ENCODE data around the gene COA1. TPM values are rescaled to one million over a fixed set of nuclear protein-coding genes. Genes with fewer than 3 reads are reported as not detected.

COA1 gene
- total RNA-seq, 2 donors from 2014 or later, result 53.6 to 56.0 TPM

GRCh38 chr7:43749383-43749940, 20.1 kb upstream of the COA1 start:
- no peak overlapping the region for H3K27ac ChIP-seq
- H3K27me3 ChIP-seq, result no peaks in the 10 kb centered on the region
- H3K9me3 ChIP-seq, result no peaks in the 10 kb centered on the region
- H3K36me3 ChIP-seq, result no peaks in the 10 kb centered on the region
- no peak for DNase-seq (ENCODE audit: low spot score)
- TF ChIP-seq, protein P1, sequence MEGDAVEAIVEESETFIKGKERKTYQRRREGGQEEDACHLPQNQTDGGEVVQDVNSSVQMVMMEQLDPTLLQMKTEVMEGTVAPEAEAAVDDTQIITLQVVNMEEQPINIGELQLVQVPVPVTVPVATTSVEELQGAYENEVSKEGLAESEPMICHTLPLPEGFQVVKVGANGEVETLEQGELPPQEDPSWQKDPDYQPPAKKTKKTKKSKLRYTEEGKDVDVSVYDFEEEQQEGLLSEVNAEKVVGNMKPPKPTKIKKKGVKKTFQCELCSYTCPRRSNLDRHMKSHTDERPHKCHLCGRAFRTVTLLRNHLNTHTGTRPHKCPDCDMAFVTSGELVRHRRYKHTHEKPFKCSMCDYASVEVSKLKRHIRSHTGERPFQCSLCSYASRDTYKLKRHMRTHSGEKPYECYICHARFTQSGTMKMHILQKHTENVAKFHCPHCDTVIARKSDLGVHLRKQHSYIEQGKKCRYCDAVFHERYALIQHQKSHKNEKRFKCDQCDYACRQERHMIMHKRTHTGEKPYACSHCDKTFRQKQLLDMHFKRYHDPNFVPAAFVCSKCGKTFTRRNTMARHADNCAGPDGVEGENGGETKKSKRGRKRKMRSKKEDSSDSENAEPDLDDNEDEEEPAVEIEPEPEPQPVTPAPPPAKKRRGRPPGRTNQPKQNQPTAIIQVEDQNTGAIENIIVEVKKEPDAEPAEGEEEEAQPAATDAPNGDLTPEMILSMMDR (IDR thresholded peaks at IDR 0.05), result no peak
- H3K4me1 ChIP-seq, result no peaks in the 10 kb centered on the region
- no peak overlapping the region for H3K4me3 ChIP-seq

- H3K36me3 ChIP-seq, result no peaks in the 10 kb centered on the region
- DNase-seq (ENCODE audit: low spot score), result no peak
- H3K27ac ChIP-seq, result no peak overlapping the region
- H3K27me3 ChIP-seq, result no peaks in the 10 kb centered on the region
- H3K4me3 ChIP-seq, result no peak overlapping the region
- no peaks in the 10 kb centered on the region for H3K4me1 ChIP-seq
- TF ChIP-seq, protein P1 (IDR thresholded peaks at IDR 0.05), result no peak
- H3K9me3 ChIP-seq, result no peaks in the 10 kb centered on the region
Measured at GRCh38 chr7:43747328-43748105, 18.2 kb upstream of the COA1 start.

DNA sequence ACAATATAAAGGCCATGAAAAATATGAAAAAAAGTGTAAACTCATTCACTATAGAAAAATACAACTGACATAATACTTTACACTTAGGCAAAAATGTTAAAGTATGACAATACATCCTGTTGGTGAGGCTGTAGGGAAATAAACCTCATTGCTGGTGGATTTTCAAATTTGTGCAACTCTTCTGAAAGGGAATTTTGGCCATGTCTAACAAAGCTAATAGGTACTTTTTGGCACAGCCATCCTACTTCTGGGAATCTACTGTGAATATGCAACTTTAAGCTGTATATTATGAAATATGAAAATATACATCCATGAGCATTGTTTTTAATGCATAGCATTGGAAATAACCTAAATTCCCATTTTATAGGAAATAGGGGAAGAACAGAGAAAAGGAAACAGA, 13.4 kb upstream of the COA1 start:
- TF ChIP-seq, protein P1 (IDR thresholded peaks at IDR 0.05), result no peak
- Histone ChIP-seq H3K27ac (no peak overlapping the region), H3K27me3 (no peaks in the 10 kb centered on the region), H3K4me1 (no peaks in the 10 kb centered on the region), H3K4me3 (no peak overlapping the region), H3K9me3 (no peaks in the 10 kb centered on the region), H3K36me3 (no peaks in the 10 kb centered on the region)
- DNase-seq (ENCODE audit: low spot score), result no peak

- DNase-seq (ENCODE audit: low spot score), result no peak
- no peaks in the 10 kb centered on the region for H3K9me3 ChIP-seq
- TF ChIP-seq, protein P1 (IDR thresholded peaks at IDR 0.05), result no peak
- no peak overlapping the region for H3K27ac ChIP-seq
- H3K4me1 ChIP-seq, result no peaks in the 10 kb centered on the region
- H3K4me3 ChIP-seq, result no peak overlapping the region
- no peaks in the 10 kb centered on the region for H3K36me3 ChIP-seq
- no peaks in the 10 kb centered on the region for H3K27me3 ChIP-seq
Measured at GRCh38 chr7:43737467-43738127, 8.3 kb upstream of the COA1 start.

- no peaks in the 10 kb centered on the region for H3K27me3 ChIP-seq
- TF ChIP-seq, protein P1 (IDR thresholded peaks at IDR 0.05), result no peak
- H3K4me3 ChIP-seq, result no peak overlapping the region
- H3K36me3 ChIP-seq, result no peaks in the 10 kb centered on the region
- H3K4me1 ChIP-seq, result no peaks in the 10 kb centered on the region
- H3K27ac ChIP-seq, result no peak overlapping the region
- DNase-seq (ENCODE audit: low spot score), result no peak
- H3K9me3 ChIP-seq, result no peaks in the 10 kb centered on the region
Measured at GRCh38 chr7:43735802-43736603, 6.7 kb upstream of the COA1 start.
